ENCODE measurements around the gene MAP1B.
"Not testable (repeated sequence)": the region's sequence is repeated elsewhere in the genome, so short reads cannot be mapped to it uniquely, and the experiment has no call there.

Gene MAP1B

DNA sequence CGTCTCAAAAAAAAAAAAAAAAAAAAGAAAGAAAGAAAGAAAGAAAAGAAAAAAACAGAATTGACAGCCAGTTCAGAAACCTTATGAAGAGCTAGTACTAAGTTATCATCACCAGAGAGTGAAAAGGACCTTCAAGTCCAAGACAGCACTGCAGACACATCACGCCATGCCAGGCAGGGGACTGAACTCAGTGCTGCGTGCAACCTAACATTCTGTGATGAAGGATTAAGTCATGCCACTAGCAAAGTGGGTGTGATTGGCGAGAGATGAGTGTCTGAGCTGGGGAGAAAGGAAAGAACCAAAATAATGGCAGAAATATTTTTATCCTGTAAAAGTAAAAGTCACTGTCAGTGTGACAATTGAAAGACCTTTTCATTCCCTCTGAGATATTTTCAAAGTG is 54.7 kb downstream of the MAP1B start:
- no peak for DNase-seq (ENCODE audit: low spot score)

DNA sequence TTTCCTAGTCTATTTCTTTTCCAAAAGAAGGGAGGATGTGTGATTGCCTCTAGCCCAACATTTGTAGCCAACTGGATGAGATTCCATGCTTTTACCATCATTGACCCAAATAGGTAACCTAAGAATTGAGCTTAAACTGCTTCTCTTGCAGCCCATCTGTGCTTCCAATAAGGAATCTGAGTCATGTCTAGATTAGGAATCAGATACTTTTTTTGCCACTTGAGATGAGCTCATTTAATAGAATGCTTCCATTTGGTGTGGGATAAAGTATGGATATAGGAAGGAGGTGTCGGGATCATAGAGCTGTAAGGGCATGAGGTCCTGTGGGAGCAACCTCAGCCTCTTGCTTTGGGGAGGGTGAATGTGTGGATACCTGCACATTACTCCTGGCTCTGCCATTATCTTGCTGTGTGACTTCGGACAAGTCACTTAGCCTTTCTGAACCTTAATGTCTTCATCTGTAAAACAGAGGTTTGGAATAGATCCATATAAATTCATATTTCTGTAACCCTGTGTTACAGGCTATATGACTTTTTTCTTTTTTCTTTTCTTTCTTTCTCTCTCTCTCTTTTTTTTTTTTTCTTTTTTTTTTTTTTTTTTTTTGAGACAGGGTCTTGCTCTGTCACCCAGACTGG is 56.2 kb downstream of the MAP1B start:
- DNase-seq (ENCODE audit: low spot score) = no peak

DNA sequence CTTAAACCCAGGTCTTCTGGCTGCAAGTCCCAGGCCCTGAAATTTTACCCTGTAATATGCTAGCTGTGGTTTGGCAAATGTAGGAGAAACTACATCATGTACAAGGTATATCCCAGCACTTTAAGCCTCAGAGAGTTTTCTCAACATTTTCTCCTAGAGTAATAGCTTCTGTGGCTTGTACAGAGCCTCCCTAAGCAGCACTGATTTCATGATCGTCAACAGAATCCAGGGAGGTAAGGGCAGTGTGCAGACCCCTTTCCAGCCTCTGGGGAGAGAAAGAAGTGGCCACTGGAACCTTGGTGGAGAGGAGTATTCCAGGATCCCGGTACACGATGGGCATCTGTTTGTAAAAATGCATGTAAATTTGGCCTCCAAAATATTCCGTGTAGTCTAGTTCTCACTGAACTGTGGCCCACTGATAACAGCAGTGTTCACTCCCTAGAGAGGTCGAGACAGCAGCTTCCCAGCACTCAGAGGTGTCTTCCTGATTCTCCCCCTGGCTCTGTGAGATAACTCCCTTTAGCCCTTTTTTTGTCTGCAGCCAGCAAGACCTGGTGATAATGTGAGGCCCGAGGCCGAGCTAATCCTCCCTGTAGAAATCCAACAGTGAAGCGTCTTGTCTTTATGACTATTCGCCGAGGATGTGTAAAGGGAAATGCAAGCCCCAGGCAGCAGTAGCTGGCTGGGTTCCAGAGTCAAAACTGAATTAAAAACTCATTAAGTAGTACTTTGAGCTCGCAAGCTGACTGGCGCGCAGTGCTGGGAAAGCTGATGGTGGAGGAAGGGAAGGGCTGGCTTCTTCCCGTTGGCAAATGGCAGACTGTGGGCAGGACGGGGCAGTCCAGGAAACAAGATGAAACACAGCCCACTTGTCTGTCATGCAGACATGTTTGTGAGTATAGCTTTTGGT is 59.0 kb downstream of the MAP1B start:
- DNase-seq (ENCODE audit: low spot score) = peak; percentile 74

- DNase-seq (ENCODE audit: low spot score) = no peak
Measured at GRCh38 chr5:72167257-72167656, 60.0 kb downstream of the MAP1B start.

DNA sequence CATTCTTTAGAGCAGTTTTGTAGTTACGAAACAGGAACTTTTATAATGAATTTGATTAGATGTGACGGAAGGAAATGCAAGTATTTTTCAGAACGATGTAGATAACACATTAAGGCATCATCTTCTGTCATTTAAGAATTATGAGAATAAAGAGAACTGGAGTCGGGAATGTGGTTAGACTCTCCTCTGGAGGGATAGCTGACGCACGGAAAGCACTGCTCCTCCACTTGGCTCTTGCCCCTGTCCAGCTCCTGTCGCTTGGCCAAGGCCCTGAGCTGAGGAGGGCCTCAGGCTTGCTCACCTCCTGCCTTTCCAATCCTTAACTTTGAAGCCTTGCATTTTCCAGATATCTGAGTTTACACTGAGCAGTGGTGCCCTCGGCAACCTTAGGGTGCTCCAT is 60.5 kb downstream of the MAP1B start:
- DNase-seq (ENCODE audit: low spot score) = no peak

- DNase-seq (ENCODE audit: low spot score) = no peak
Measured at GRCh38 chr5:72170101-72170500, 62.8 kb downstream of the MAP1B start.

DNA sequence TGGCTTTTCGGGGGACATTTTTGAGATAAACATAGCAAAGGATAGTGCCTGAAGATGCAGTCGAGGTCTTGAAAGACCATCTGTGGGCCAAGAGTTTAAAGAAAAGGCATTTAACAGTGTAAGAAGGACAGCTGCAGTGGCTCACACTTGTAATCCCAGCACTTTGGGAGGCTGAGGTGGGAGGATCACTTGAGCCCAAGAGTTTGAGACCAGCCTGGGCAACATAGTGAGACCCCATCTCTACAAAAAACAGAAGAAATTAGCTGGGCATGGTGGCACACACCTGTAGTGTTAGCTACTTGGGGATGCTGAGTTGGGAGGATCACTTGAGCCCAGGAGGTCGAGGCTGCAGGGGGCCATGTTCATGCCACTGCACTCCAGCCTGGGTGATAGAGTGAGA is 63.9 kb downstream of the MAP1B start:
- not testable (repeated sequence) for DNase-seq (ENCODE audit: low spot score)

GRCh38 chr5:72171667-72172066 is 64.4 kb downstream of the MAP1B start:
- DNase-seq (ENCODE audit: low spot score) = no peak

GRCh38 chr5:72172786-72173185 is 65.5 kb downstream of the MAP1B start:
- DNase-seq (ENCODE audit: low spot score) = no peak

GRCh38 chr5:72177538-72177937 is 70.3 kb downstream of the MAP1B start:
- DNase-seq (ENCODE audit: low spot score) = no peak

GRCh38 chr5:72179028-72179815 is 71.9 kb downstream of the MAP1B start:
- DNase-seq (ENCODE audit: low spot score) = peak; percentile 65

DNA sequence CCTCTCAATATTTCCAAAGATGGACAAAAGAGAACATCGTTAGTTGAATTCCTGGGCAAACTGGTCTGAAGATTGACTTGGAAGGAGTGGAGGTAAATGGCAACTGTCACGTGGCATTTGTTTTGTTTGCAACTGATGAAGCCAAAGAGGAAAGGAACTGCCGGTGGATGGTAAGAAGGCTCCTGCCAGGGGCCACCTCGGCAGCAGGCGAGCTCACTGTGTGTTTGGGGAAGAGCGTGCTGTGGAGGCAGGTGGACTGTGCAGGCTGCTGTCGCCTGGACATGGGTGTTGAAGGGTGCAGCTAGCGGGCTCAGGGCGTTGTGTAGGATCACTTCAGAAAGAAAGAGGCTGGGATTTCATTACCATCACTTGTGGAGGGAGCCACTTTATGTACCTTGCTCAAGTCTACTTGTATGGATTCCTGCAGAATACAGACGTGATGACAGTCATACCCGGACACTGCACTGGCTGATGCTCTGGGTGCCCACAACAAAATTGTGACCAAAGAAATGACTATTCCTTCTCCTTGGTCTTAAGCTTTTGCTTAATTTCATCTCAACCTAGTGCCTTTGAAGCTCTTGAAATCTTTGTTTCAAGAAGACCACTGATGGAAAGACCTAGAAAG is 72.7 kb downstream of the MAP1B start:
- DNase-seq (ENCODE audit: low spot score) = no peak

- DNase-seq (ENCODE audit: low spot score) = no peak
Measured at GRCh38 chr5:72180925-72181324, 73.7 kb downstream of the MAP1B start.

GRCh38 chr5:72182686-72183085 is 75.4 kb downstream of the MAP1B start:
- DNase-seq (ENCODE audit: low spot score) = no peak

GRCh38 chr5:72183101-72183520 is 75.8 kb downstream of the MAP1B start:
- DNase-seq (ENCODE audit: low spot score) = no peak

- DNase-seq (ENCODE audit: low spot score) = no peak
Measured at GRCh38 chr5:72184408-72184807, 77.1 kb downstream of the MAP1B start.

DNA sequence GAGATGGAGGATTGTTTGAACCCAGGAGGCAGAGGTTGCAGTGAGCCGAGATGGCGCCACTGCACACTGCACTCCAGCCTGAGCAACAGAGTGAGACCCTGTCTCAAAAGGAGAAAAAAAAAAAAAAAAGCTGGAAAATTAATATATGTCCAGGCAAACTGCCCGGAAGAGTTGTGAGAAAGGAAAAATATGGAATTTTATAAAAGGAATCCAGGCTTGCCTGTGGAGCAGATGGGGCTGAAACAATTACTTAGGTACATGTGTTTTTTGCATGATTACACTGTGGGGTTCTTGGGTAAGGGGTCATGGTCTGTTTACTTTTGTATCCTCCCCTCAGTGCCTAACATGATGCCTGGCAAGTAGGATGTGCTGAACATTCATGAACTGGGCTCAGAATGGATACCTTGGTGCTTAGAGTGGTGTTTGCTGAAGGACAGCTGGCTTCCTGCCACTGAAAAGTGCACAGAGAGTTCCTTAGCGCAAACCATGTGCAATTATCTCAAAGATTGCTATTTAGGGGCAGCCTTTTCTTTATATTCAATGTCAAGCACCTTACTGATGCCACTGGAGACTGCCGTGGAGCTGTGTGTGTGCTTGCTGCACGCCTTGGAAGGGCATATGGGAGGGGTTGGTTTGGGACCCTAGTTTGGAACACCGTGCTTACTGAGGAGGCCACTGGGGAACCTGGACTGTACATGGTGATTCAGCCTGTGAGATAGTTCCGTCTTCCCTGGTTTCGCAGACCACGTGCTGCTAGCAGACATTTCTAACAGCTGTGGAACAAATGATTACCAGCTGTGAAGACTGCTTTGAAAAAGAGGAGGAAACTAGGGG is 78.4 kb downstream of the MAP1B start:
- no peak for DNase-seq (ENCODE audit: low spot score)

- no peak for DNase-seq (ENCODE audit: low spot score)
Measured at GRCh38 chr5:72187388-72188075, 80.3 kb downstream of the MAP1B start.

DNA sequence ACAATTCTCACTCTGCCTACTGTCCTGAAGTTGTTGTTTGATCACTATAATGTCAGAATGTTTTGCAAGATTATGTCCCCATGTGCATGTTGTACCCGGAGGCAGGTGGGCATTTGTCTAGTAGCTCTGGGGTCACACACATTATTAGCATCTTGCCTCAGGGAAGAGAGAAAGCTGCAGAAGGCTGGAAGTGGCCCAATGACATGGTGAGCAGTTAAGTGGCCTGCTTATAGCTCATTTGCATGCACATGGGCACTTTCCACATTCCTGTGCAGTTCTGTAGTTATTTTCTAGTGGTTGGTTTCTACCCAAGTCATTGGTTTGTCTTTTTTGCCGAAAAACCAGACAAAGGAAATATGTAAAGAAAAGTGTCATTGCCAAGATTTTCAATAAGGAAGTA is 80.9 kb downstream of the MAP1B start:
- DNase-seq (ENCODE audit: low spot score) = no peak

GRCh38 chr5:72189146-72189545 is 81.9 kb downstream of the MAP1B start:
- no peak for DNase-seq (ENCODE audit: low spot score)

DNA sequence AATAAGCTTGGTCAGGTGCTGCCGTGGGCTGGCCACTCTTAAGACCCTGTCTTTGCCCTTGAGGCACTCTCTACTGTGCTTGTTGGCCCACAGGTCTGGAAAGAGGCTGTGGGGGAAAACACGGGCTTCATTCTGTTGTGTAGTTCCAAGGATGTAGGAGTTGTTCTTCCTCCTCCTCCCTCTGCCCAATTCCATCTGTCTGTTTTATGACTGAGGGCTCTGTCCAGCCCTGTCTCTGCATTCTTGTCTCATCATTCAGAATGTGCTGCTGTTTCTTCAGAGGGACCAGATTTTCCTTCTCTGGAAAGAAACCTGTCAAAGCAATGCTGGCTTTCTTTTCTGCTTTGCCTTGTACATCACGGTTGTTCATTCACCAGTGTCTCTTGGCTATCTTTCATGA is 84.1 kb downstream of the MAP1B start:
- no peak for DNase-seq (ENCODE audit: low spot score)
